ENCODE measurements around the gene FETUB.

GRCh38 chr3:186598108-186598784 lies 42.0 kb upstream of the FETUB start:
- TF ChIP-seq, protein P1, sequence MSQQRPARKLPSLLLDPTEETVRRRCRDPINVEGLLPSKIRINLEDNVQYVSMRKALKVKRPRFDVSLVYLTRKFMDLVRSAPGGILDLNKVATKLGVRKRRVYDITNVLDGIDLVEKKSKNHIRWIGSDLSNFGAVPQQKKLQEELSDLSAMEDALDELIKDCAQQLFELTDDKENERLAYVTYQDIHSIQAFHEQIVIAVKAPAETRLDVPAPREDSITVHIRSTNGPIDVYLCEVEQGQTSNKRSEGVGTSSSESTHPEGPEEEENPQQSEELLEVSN (IDR thresholded peaks at IDR 0.05), result no peak
- TF ChIP-seq SIX5 (IDR thresholded peaks at IDR 0.05; ENCODE audit: low read depth, low read length) (no peak), POLR2AphosphoS5 (IDR thresholded peaks at IDR 0.05; ENCODE audit: low read depth, low read length) (no peak), SP2 (IDR thresholded peaks at IDR 0.05; ENCODE audit: low read length) (no peak), TAF1 (IDR thresholded peaks at IDR 0.05; ENCODE audit: low read depth, low read length) (no peak), USF2 (IDR thresholded peaks at IDR 0.05; ENCODE audit: low read length) (no peak), TCF12 (IDR thresholded peaks at IDR 0.05; ENCODE audit: low read depth, low read length) (no peak), JUND (IDR thresholded peaks at IDR 0.05; ENCODE audit: low read length) (no peak), CEBPB (IDR thresholded peaks at IDR 0.05; ENCODE audit: low read depth, low read length) (no peak), SP1 (IDR thresholded peaks at IDR 0.05; ENCODE audit: low read depth, low read length) (no peak), HDAC6 (IDR thresholded peaks at IDR 0.05; ENCODE audit: low read depth, low read length) (no peak), ZNF274 (IDR thresholded peaks at IDR 0.05; ENCODE audit: borderline replicate concordance, extremely low read depth, low read length) (no peak), POLR2A (IDR thresholded peaks at IDR 0.05; ENCODE audit: control extremely low read depth in 1 of 2, low read depth in 2 of 2, low read length in 2 of 2) (no peak)
- TF ChIP-seq, protein P2, sequence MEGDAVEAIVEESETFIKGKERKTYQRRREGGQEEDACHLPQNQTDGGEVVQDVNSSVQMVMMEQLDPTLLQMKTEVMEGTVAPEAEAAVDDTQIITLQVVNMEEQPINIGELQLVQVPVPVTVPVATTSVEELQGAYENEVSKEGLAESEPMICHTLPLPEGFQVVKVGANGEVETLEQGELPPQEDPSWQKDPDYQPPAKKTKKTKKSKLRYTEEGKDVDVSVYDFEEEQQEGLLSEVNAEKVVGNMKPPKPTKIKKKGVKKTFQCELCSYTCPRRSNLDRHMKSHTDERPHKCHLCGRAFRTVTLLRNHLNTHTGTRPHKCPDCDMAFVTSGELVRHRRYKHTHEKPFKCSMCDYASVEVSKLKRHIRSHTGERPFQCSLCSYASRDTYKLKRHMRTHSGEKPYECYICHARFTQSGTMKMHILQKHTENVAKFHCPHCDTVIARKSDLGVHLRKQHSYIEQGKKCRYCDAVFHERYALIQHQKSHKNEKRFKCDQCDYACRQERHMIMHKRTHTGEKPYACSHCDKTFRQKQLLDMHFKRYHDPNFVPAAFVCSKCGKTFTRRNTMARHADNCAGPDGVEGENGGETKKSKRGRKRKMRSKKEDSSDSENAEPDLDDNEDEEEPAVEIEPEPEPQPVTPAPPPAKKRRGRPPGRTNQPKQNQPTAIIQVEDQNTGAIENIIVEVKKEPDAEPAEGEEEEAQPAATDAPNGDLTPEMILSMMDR (IDR thresholded peaks at IDR 0.05; ENCODE audit: control extremely low read depth in 1 of 3, insufficient read depth in 1 of 3, low read depth in 1 of 3, low read length in 3 of 3), result no peak
